Measurements from ENCODE around the gene BTBD17. TPM values are rescaled to one million over a fixed set of nuclear protein-coding genes. Genes with fewer than 3 reads are reported as not detected.

Gene BTBD17
- total and polyA plus RNA-seq, 4 donors: not detected

GRCh38 chr17:74403512-74404137 lies 42.0 kb upstream of the BTBD17 start:
- DNase-seq (no peak), ATAC-seq (ENCODE audit: low FRiP score) (no peak)
- Histone ChIP-seq H3K27ac (ENCODE audit: low read depth in 1 of 2, low read length in 2 of 2) (no peak overlapping the region), H3K36me3 (ENCODE audit: control insufficient read depth in 1 of 2, insufficient read depth in 2 of 2, low read length in 1 of 2) (no peaks in the 10 kb centered on the region), H3K4me1 (ENCODE audit: control insufficient read depth in 1 of 2, insufficient read depth in 2 of 2, low read length in 2 of 2) (no peaks in the 10 kb centered on the region), H3K27me3 (ENCODE audit: control insufficient read depth in 1 of 2, insufficient read depth in 2 of 2, low read length in 1 of 2) (no peaks in the 10 kb centered on the region), H3K9me3 (ENCODE audit: control insufficient read depth, low read length) (no peaks in the 10 kb centered on the region), H3K4me3 (ENCODE audit: low read length in 2 of 2) (no peak overlapping the region)
- 62 to 77% methylated on average over 12 of the region's 12 CpGs for WGBS, 2 donors
- intact Hi-C loops (cut with DNase I): no loop called here

GRCh38 chr17:74402048-74402447 lies 40.4 kb upstream of the BTBD17 start:
- intact Hi-C loops (cut with DNase I): no loop called here
- DNase-seq (no peak), ATAC-seq (ENCODE audit: low FRiP score) (no peak)
- Histone ChIP-seq H3K9me3 (ENCODE audit: control insufficient read depth, low read length) (no peaks in the 10 kb centered on the region), H3K27ac (ENCODE audit: low read depth in 1 of 2, low read length in 2 of 2) (no peak overlapping the region), H3K4me1 (ENCODE audit: control insufficient read depth in 1 of 2, insufficient read depth in 2 of 2, low read length in 2 of 2) (no peaks in the 10 kb centered on the region), H3K27me3 (ENCODE audit: control insufficient read depth in 1 of 2, insufficient read depth in 2 of 2, low read length in 1 of 2) (no peaks in the 10 kb centered on the region), H3K4me3 (ENCODE audit: low read length in 2 of 2) (no peak overlapping the region), H3K36me3 (ENCODE audit: control insufficient read depth in 1 of 2, insufficient read depth in 2 of 2, low read length in 1 of 2) (no peaks in the 10 kb centered on the region)
- 91 to 93% methylated on average over 7 of the region's 7 CpGs for WGBS, 2 donors

GRCh38 chr17:74396567-74396966 lies 34.9 kb upstream of the BTBD17 start:
- Histone ChIP-seq H3K4me3 (ENCODE audit: low read length in 2 of 2) (no peak overlapping the region), H3K27ac (ENCODE audit: low read depth in 1 of 2, low read length in 2 of 2) (no peak overlapping the region), H3K9me3 (ENCODE audit: control insufficient read depth, low read length) (no peaks in the 10 kb centered on the region), H3K27me3 (ENCODE audit: control insufficient read depth in 1 of 2, insufficient read depth in 2 of 2, low read length in 1 of 2) (no peaks in the 10 kb centered on the region), H3K4me1 (ENCODE audit: control insufficient read depth in 1 of 2, insufficient read depth in 2 of 2, low read length in 2 of 2) (no peaks in the 10 kb centered on the region), H3K36me3 (ENCODE audit: control insufficient read depth in 1 of 2, insufficient read depth in 2 of 2, low read length in 1 of 2) (no peaks in the 10 kb centered on the region)
- DNase-seq: no peak
- ATAC-seq (ENCODE audit: low FRiP score): no peak
- intact Hi-C loops (cut with DNase I): no loop called here
- 92 to 93% methylated on average over 4 of the region's 4 CpGs for WGBS, 2 donors

- no peaks in the 10 kb centered on the region for H3K27me3 ChIP-seq (ENCODE audit: control insufficient read depth in 1 of 2, insufficient read depth in 2 of 2, low read length in 1 of 2)
- H3K36me3 ChIP-seq (ENCODE audit: control insufficient read depth in 1 of 2, insufficient read depth in 2 of 2, low read length in 1 of 2): no peaks in the 10 kb centered on the region
- no peaks in the 10 kb centered on the region for H3K9me3 ChIP-seq (ENCODE audit: control insufficient read depth, low read length)
- intact Hi-C loops (cut with DNase I): no loop called here
- ATAC-seq (ENCODE audit: low FRiP score) (no peak), DNase-seq (no peak)
- no peaks in the 10 kb centered on the region for H3K4me1 ChIP-seq (ENCODE audit: control insufficient read depth in 1 of 2, insufficient read depth in 2 of 2, low read length in 2 of 2)
- WGBS, 2 donors: 76 to 90% methylated on average over 7 of the region's 7 CpGs
- H3K27ac ChIP-seq (ENCODE audit: low read depth in 1 of 2, low read length in 2 of 2): no peak overlapping the region
- no peak overlapping the region for H3K4me3 ChIP-seq (ENCODE audit: low read length in 2 of 2)
Measured at GRCh38 chr17:74394977-74395376, 33.3 kb upstream of the BTBD17 start.

GRCh38 chr17:74394275-74394950 lies 32.7 kb upstream of the BTBD17 start:
- H3K4me1 ChIP-seq (ENCODE audit: control insufficient read depth in 1 of 2, insufficient read depth in 2 of 2, low read length in 2 of 2): no peaks in the 10 kb centered on the region
- WGBS, 2 donors: 50 to 57% methylated on average over 12 of the region's 12 CpGs
- DNase-seq (no peak), ATAC-seq (ENCODE audit: low FRiP score) (no peak)
- H3K36me3 ChIP-seq (ENCODE audit: control insufficient read depth in 1 of 2, insufficient read depth in 2 of 2, low read length in 1 of 2): no peaks in the 10 kb centered on the region
- H3K4me3 ChIP-seq (ENCODE audit: low read length in 2 of 2): no peak overlapping the region
- no peaks in the 10 kb centered on the region for H3K9me3 ChIP-seq (ENCODE audit: control insufficient read depth, low read length)
- no peaks in the 10 kb centered on the region for H3K27me3 ChIP-seq (ENCODE audit: control insufficient read depth in 1 of 2, insufficient read depth in 2 of 2, low read length in 1 of 2)
- intact Hi-C loops (cut with DNase I): no loop called here
- no peak overlapping the region for H3K27ac ChIP-seq (ENCODE audit: low read depth in 1 of 2, low read length in 2 of 2)

- Histone ChIP-seq H3K36me3 (ENCODE audit: control insufficient read depth in 1 of 2, insufficient read depth in 2 of 2, low read length in 1 of 2) (no peaks in the 10 kb centered on the region), H3K9me3 (ENCODE audit: control insufficient read depth, low read length) (no peaks in the 10 kb centered on the region), H3K4me1 (ENCODE audit: control insufficient read depth in 1 of 2, insufficient read depth in 2 of 2, low read length in 2 of 2) (no peaks in the 10 kb centered on the region), H3K27me3 (ENCODE audit: control insufficient read depth in 1 of 2, insufficient read depth in 2 of 2, low read length in 1 of 2) (no peaks in the 10 kb centered on the region), H3K27ac (ENCODE audit: low read depth in 1 of 2, low read length in 2 of 2) (no peak overlapping the region), H3K4me3 (ENCODE audit: low read length in 2 of 2) (no peak overlapping the region)
- intact Hi-C loops (cut with DNase I): no loop called here
- no peak for DNase-seq
- WGBS, 2 donors: 21 to 22% methylated on average over 6 of the region's 6 CpGs
- no peak for ATAC-seq (ENCODE audit: low FRiP score)
Measured at GRCh38 chr17:74393346-74393942, 31.8 kb upstream of the BTBD17 start.

GRCh38 chr17:74392848-74393247 lies 31.2 kb upstream of the BTBD17 start:
- Histone ChIP-seq H3K36me3 (ENCODE audit: control insufficient read depth in 1 of 2, insufficient read depth in 2 of 2, low read length in 1 of 2) (no peaks in the 10 kb centered on the region), H3K27ac (ENCODE audit: low read depth in 1 of 2, low read length in 2 of 2) (no peak overlapping the region), H3K4me1 (ENCODE audit: control insufficient read depth in 1 of 2, insufficient read depth in 2 of 2, low read length in 2 of 2) (no peaks in the 10 kb centered on the region), H3K4me3 (ENCODE audit: low read length in 2 of 2) (no peak overlapping the region), H3K9me3 (ENCODE audit: control insufficient read depth, low read length) (no peaks in the 10 kb centered on the region), H3K27me3 (ENCODE audit: control insufficient read depth in 1 of 2, insufficient read depth in 2 of 2, low read length in 1 of 2) (no peaks in the 10 kb centered on the region)
- DNase-seq (no peak), ATAC-seq (ENCODE audit: low FRiP score) (no peak)
- intact Hi-C loops (cut with DNase I): no loop called here
- 64 to 77% methylated on average over 5 of the region's 5 CpGs for WGBS, 2 donors

GRCh38 chr17:74391771-74392170 lies 30.1 kb upstream of the BTBD17 start:
- no peak for DNase-seq
- Histone ChIP-seq H3K9me3 (ENCODE audit: control insufficient read depth, low read length) (no peaks in the 10 kb centered on the region), H3K4me1 (ENCODE audit: control insufficient read depth in 1 of 2, insufficient read depth in 2 of 2, low read length in 2 of 2) (no peaks in the 10 kb centered on the region), H3K36me3 (ENCODE audit: control insufficient read depth in 1 of 2, insufficient read depth in 2 of 2, low read length in 1 of 2) (no peaks in the 10 kb centered on the region), H3K27ac (ENCODE audit: low read depth in 1 of 2, low read length in 2 of 2) (no peak overlapping the region), H3K4me3 (ENCODE audit: low read length in 2 of 2) (no peak overlapping the region), H3K27me3 (ENCODE audit: control insufficient read depth in 1 of 2, insufficient read depth in 2 of 2, low read length in 1 of 2) (no peaks in the 10 kb centered on the region)
- ATAC-seq (ENCODE audit: low FRiP score): no peak
- 82 to 83% methylated on average over 5 of the region's 5 CpGs for WGBS, 2 donors
- intact Hi-C loops (cut with DNase I): no loop called here
